Colonic mucosa (tissue), 4 donors: ENCODE results near the gene S100PBP. TPM values are rescaled to one million over a fixed set of nuclear protein-coding genes. Genes with fewer than 3 reads are reported as not detected.

ENCODE experiments used
- DNase-seq: peaks from one replicate; pipeline ENCODE4 v3.0.0-alpha.2; 2020
- H3K27ac ChIP-seq: fragments of 200-600 bp; one replicate; pipeline ENCODE4 v1.8.0; 2021
- H3K27me3 ChIP-seq: fragments of 200-600 bp; one replicate; pipeline ENCODE4 v1.8.0; 2021
- H3K36me3 ChIP-seq: fragments of 200-600 bp; one replicate; pipeline ENCODE4 v1.8.0; 2021
- H3K4me1 ChIP-seq: fragments of 200-600 bp; one replicate; pipeline ENCODE4 v1.8.0; 2021; ENCODE audit warnings: mild to moderate bottlenecking
- H3K4me3 ChIP-seq: fragments of 200-600 bp; one replicate; pipeline ENCODE4 v1.8.0; 2021
- H3K9ac ChIP-seq, 2 donors: one replicate each; pipeline ENCODE4 v1.7.0; 2013; ENCODE audit warnings: control low read depth in 2 of 2, low read depth in 2 of 2, low read length in 2 of 2
- H3K9me3 ChIP-seq: fragments of 200-600 bp; one replicate; pipeline ENCODE4 v1.8.0; 2021
- CTCF ChIP-seq: fragments of 200-600 bp; IDR thresholded peaks from one replicate; pipeline ENCODE4 v1.8.0; 2022; ENCODE audit warnings: antibody characterized with exemption, mild to moderate bottlenecking
- intact Hi-C: fragments of 100-400 bp; cut with DNase I; formaldehyde crosslinking; loops from one replicate; pipeline ENCODE4 v1.14.1; 2022
- total RNA-seq, 2 donors: library from RNA; stranded (reverse); fragmentation: NEBNext Ultra II Directional in 1 of 2; extraction: Animal tissue kit (Norgen Biotek cat#: 25700) in 1 of 2; gene quantifications; one replicate each; pipeline ENCODE4 v1.2.1, GENCODE V29; 2021
- donor health status: healthy.
- donor health status: DM: no; HTN: no; CAD: no.
- donor health status: DM: no; HTN: no; CAD: no.

S100PBP gene
- total RNA-seq, 2 donors from 2014 or later = 19.0 to 24.9 TPM

DNA sequence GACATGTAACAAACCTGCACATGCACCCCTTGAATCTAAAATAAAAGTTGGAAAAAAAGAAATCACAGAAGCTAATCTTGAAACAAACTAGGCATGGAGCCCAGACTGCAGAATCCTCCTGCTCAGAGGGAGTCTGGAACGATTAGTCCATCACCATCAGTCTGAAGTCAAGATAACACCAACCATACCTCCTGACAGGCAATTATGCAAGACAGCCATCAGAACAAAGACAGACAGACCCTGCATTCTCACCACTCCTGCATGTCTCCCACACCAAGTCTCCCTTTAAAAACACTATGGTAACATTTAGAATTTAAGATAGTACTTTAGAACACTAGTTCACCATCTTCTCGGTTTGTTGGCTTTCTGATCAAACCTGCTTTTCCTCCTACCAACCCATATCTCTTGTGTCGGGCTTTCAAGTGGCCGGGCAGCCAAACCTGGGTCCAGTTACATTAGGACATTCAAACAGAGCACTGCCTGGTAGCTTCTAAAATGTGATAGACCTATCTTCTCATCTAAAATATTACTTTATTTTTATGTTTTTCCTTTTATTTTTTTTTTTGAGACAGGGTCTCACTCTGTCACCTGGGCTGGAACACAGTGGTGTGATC is 10.4 kb upstream of the S100PBP start:
- no peaks in the 10 kb centered on the region for H3K9me3 ChIP-seq
- no peak overlapping the region for H3K27ac ChIP-seq
- TF ChIP-seq CTCF = no peak
- no peaks in the 10 kb centered on the region for H3K27me3 ChIP-seq
- no peaks in the 10 kb centered on the region for H3K4me1 ChIP-seq
- H3K4me3 ChIP-seq = no peak overlapping the region
- no peak for DNase-seq
- H3K9ac ChIP-seq = no peak overlapping the region
- peaks cover 13% of the 10 kb centered on the region for H3K36me3 ChIP-seq
- intact Hi-C loops = no loop called here

DNA sequence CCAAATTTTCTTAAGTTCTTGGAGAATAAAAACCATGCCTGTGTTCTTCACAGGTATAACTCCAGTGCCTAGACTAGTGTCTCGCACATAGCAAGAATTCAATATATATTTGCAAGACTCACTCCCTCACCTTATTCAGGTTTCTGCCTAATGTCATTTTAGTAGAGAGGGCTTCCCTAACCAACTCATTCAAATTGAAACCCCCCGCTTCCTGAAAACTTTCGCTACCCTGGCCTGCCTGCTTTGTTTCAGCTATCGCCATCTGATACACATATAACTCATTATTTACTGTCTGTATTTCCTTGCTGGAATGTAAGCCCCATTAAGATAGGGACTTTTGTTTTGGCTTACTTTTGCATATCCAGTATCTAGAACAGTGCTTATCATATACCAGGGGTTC is 8.9 kb upstream of the S100PBP start:
- Histone ChIP-seq H3K9ac (no peak overlapping the region), H3K27ac (no peak overlapping the region), H3K36me3 (peaks cover 13% of the 10 kb centered on the region), H3K27me3 (no peaks in the 10 kb centered on the region), H3K4me3 (no peak overlapping the region), H3K9me3 (no peaks in the 10 kb centered on the region), H3K4me1 (no peaks in the 10 kb centered on the region)
- intact Hi-C loops = no loop called here
- no peak for TF ChIP-seq CTCF
- DNase-seq = no peak

- no peak overlapping the region for H3K27ac ChIP-seq
- no peak for TF ChIP-seq CTCF
- intact Hi-C loops = no loop called here
- no peaks in the 10 kb centered on the region for H3K9me3 ChIP-seq
- H3K4me1 ChIP-seq = peaks cover 2% of the 10 kb centered on the region
- H3K4me3 ChIP-seq = no peak overlapping the region
- no peaks in the 10 kb centered on the region for H3K27me3 ChIP-seq
- H3K9ac ChIP-seq = no peak overlapping the region
- DNase-seq = no peak
- H3K36me3 ChIP-seq = peaks cover 13% of the 10 kb centered on the region
Measured at GRCh38 chr1:32810358-32810757, 7.1 kb upstream of the S100PBP start.

- peaks cover 13% of the 10 kb centered on the region for H3K36me3 ChIP-seq
- no peak overlapping the region for H3K4me3 ChIP-seq
- no peaks in the 10 kb centered on the region for H3K27me3 ChIP-seq
- TF ChIP-seq CTCF = no peak
- peaks cover 3% of the 10 kb centered on the region for H3K4me1 ChIP-seq
- no peak overlapping the region for H3K9ac ChIP-seq
- DNase-seq = no peak
- no peaks in the 10 kb centered on the region for H3K9me3 ChIP-seq
- no peak overlapping the region for H3K27ac ChIP-seq
- intact Hi-C loops = no loop called here
Measured at GRCh38 chr1:32811265-32811664, 6.2 kb upstream of the S100PBP start.

GRCh38 chr1:32811917-32812316 is 5.5 kb upstream of the S100PBP start:
- no peak for DNase-seq
- Histone ChIP-seq H3K36me3 (peaks cover 13% of the 10 kb centered on the region), H3K4me3 (no peak overlapping the region), H3K9ac (no peak overlapping the region), H3K27me3 (no peaks in the 10 kb centered on the region), H3K4me1 (peaks cover 3% of the 10 kb centered on the region), H3K9me3 (no peaks in the 10 kb centered on the region), H3K27ac (no peak overlapping the region)
- TF ChIP-seq CTCF = no peak
- intact Hi-C loops = no loop called here
